Measurements from ENCODE around the gene NMRAL1.

The NMRAL1 gene

DNA sequence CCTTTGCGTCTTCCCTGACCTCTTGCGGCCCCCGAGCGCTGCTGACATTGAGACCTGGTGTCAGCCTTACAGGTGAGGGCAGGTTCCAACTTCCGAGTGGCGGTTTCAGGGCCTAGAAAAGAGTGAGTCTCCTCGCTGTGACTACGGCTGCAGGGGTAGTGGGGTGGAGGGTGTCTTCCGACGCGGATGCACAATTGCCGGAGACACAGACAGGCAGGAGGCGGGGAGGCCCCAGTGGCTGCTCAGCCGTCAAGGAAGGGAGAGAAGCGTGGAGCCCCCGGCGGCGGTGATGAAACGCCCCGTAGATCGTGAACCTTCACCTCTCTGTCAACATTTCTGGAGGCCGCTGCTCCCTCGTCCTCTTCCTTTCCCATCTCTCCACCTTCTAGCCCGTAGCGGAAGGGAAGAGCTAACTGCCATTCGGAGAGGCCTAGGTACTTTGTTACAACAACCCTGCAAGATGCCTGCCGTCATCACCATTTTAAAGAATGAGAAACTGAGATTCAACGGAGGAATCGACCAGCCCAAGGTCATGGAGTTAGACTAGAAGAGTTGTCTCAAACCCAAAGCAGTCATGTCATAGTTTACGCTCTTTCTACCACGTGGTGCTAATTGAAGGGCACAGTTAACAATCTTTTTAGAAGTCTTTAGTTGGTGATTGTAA lies 48.3 kb downstream of the NMRAL1 start:
- ATAC-seq (peak; percentile 15), DNase-seq (no peak)

DNA sequence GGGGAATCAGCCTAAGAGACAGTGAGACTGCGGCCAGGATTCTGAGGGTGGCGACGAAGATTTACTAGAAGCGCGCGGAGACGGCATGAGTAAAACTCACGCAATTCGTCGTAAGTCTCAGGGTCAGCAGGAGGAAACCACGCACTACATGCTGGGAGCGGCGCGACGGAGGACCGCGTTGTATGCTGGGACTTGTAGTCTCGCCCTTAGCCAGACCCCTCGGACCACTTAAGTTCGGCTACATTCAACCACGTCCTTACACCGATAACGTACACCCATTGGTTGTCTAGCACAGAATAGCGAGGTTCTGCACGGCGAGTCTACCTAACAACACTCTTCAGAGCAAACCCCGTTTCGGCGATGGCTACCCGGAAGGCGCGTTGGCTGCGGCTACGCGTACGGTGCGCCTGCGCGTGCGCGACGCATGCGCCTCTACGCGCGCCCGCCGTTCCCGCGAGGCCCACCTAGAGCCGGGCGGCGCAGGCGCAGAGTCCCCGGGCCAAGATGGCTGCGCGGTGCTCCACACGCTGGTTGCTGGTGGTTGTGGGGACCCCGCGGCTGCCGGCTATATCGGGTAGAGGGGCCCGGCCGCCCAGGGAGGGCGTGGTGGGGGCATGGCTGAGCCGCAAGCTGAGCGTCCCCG lies 48.9 kb downstream of the NMRAL1 start, which contains the start of gene DNAJA3:
DNAJA3 (plus strand) TSS at position 491 of the 643 bp plus-strand sequence; CDS start at position 505, 14 bp downstream.
- ATAC-seq (peak; percentile 96), DNase-seq (peak; percentile 95)

DNA sequence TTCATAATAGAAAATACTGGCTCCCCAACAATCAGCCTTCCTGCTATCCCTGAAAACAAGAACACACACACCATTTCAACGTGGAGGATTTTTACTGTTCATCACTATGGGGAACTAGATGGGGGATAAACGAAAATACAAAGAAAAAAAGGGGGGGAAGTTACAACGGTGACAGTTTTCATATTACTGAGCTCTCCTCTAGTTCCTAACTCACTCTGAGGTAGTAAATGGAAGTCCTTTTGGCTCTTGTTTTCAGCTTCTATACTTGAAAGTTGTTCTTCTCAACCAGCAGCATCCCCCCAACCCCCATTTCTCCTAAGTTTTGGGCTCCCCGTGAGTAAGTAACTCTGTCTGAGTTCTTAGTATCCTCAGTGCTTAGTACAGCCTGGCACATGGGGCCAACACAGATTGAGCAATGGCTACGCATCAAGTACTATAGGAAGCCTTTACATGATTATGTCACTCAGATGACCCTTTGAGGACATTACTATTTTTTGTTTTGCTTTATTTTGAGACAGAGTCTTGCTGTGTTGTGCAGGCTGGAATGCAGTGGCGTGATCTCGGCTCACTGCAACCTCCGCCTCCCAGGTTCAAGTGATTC lies 53.8 kb downstream of the NMRAL1 start:
- no peak for DNase-seq
- ATAC-seq, result no peak

DNA sequence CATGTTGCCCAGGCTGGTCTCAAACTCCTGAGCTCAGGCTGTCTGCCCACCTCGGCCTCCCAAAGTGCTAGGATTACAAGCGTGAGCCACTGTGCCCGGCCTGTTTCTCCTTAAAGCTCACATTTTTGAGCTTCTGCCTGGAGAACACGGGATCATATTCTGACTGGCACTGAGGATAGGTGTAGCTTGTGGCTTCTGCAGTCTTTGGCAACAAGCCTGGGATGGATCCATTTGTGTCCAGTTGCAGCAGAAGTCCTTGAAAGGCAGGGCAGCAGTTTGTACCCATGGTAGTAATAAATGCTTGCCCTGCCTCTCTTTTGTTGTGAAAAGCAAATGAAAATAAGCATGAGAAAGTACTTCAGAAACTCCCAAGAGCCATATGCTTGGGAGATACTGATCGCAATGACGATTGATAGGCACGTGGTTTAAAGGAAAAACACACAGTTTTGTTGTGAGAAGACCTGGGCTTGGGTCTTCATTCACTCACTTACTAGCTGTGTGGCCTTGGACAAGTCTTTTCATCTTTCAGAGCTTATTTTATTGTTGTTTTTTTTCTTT lies 54.9 kb downstream of the NMRAL1 start:
- ATAC-seq, result no peak

DNA sequence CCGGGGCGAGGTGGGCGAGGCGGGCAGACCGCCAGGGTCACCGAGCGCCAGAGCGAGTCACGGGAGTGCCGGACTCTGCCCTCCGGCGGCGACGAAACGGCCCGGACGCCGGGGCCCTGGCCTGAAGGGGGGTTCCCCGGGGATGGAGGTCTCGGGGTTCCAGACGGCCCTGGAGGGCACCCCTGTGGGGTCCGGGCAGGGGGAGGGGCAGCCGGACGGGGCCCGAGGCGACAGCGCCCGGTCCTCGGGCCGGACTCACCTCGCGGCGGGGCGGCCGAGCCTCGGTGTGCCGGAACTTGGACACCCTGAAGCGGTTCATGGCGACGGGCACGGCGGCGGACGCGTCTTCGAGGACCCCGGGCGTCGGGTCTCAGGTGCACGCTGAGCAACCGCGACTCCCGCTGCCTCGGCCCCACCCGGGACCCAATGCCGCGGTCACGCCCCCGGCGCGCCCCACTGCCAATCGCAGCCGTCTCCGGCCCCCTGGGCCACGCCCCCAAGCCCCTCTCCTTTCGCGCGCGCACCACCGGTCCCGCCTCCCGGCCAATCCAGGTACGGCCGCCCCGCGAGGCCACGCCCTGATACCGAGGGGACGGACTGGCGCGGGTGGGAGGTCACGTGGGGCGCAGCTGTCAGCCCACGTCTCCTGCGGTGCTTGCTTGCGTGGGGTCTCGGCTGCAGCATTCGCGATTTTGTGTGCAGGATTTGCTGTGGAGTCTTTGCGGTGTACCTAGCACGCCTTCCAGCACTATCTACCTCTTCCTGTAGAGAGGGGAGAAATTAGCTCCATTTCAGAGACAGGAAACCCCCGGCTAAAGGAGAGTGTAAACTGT lies 58.0 kb downstream of the NMRAL1 start, which contains the start of gene CORO7:
CORO7 (minus strand) TSS at position 397 of the 833 bp plus-strand sequence; CDS start at position 319, 78 bp downstream.
- DNase-seq (peak; percentile 99), ATAC-seq (peak; percentile 88)

More for the DNA sequence above, 54.9 kb downstream of the NMRAL1 start:
- no peak for DNase-seq

DNA sequence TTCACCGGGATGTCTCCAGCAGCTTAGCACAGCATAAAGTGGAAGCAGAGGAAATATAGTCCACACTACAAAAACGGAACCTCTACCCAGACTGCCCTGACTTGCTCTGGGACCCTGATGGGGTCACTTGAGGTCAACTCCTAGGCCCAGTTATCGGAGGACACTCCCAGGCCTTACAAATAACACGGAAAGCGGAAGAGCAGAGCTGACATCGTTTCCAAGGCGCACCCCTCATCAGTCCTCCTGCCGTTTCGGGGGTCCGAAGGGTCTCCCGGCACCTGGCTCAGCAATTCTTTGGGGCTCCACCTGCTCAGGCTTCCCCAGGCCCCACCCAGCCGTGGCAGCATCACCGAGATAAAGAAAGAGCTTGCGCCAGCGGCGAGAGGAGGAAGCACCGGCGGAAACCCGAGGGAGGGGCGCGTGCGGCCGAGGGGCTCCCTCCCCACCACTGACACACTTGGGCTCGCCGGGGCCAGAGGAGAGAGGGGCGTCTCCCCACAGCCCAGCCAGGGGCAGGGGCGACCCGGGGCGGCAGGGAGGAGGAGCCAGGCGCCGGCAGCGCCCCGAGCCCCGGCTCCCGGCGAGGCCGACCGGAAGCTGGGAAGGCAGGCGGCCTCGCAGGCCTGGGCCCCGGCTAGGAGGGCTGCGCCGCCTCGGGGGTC lies 58.8 kb downstream of the NMRAL1 start:
- ATAC-seq, result no peak
- peak; percentile 70 for DNase-seq

DNA sequence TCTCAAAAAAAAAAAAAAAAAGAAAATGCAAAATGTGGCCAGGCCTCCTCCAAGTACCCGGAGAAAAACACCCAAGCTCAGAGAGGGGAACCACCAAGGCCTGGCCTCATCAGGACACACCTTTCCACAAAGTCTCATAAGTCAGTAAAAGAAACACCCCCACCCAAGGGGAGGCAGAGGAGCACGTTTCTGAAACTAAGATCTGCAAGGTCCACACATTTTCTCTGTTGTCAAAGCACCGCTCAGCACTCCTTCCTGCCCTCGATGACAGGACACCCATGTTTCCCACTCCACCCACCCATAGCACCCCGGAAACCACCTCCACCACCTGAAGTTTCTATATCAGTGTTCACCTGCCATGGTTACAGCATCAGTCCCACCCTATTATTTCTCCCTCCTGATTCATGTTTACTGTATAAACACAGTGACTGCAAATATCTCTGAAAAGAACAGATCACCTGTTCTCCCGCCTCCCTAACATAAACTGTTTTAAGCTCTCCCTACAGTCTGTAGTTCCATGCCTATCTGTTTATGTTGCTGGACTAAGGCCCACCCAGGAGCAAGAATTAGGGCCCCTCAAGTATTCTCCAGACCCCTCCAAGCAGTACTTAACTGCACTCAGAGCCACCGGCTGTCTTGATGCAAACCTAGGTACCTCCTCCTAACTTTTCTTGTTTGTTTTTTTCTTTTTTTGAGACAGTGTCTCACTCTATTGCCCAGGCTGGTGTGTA lies 60.1 kb downstream of the NMRAL1 start:
- DNase-seq (peak; percentile 81), ATAC-seq (peak; percentile 75)

DNA sequence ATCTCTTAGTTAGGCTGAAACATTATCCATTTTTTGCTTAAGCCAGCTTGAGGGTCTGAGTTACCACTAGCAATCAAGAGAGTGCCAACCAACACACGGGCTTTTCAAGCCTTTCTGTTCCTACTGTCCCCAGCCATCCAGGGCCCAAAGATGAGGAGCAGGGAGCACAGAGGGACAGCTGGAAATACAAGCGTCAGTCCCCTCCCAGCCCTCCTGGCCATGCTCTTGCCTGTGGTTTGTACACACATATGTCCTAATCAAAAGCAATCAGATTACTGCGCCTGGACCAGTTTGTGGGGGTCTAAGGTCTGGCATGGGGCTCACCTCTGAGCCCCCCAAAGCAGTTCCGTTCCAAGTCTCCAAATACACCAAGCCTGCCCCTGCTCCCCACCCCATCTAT lies 61.6 kb downstream of the NMRAL1 start:
- ATAC-seq, result no peak
- DNase-seq, result no peak

DNA sequence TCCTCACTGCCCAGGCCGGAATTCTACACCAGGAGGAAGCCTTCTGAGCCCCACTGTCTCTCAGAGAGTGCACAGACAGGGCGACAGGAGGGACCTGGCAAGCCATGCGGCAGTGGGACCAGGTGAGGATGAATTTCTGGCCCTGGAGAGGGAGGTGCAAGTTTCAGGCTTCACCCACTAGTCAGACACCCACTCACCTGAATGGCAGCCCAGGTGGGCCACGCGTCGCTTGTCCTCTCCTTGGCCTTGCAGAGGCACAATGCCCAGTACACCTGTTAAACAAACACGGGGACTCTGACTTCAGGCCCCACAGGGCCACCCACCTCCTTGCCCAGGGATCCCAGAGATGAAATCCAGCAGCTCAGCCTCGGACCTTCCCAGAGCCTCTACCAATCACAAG lies 62.3 kb downstream of the NMRAL1 start:
- DNase-seq (no peak), ATAC-seq (no peak)
